Prostate gland (tissue), 2 donors: ENCODE results near the gene NFATC3. TPM values are rescaled to one million over a fixed set of nuclear protein-coding genes. Genes with fewer than 3 reads are reported as not detected.

Source experiments
- DNase-seq: peaks from one replicate; pipeline ENCODE4 v3.0.0-alpha.2; 2019; ENCODE audit warnings: low spot score
- H3K27ac ChIP-seq, 2 donors: fragments of 200-600 bp; sonication (generic); 2 replicates each; pipeline ENCODE4 v1.5.1; 2017 to 2019
- H3K27me3 ChIP-seq: fragments of 200-600 bp; sonication (generic); replicated peaks from 2 replicates; pipeline ENCODE4 v1.5.1; 2019; ENCODE audit not compliant: insufficient read depth
- H3K36me3 ChIP-seq, 2 donors: fragments of 200-600 bp; sonication (generic); 1 replicate in 1 of 2; 2 replicates in 1 of 2; pipeline versions ENCODE4 v1.5.1 to v1.8.1; 2017 to 2019
- H3K4me1 ChIP-seq: fragments of 200-600 bp; sonication (generic); replicated peaks from 2 replicates; pipeline ENCODE4 v1.5.1; 2019
- H3K4me3 ChIP-seq, 2 donors: fragments of 200-600 bp; sonication (generic); 2 replicates each; pipeline ENCODE4 v1.5.1; 2017 to 2019
- H3K9me3 ChIP-seq: fragments of 200-600 bp; sonication (generic); 2 replicates; pipeline ENCODE4 v1.5.1; 2017
- POLR2A ChIP-seq: fragments of 450-650 bp; IDR thresholded peaks from one replicate; pipeline ENCODE4 v1.6.1; 2016; ENCODE audit warnings: antibody characterized with exemption, mild to moderate bottlenecking
- POLR2AphosphoS5 ChIP-seq: sonication (generic); formaldehyde crosslinking; IDR thresholded peaks from one replicate; pipeline ENCODE4 v1.6.1; 2017; ENCODE audit warnings: antibody characterized with exemption
- WGBS: methylation state at CpG from one replicate; pipeline ENCODE4 v1.1.5; 2018; 5-methylcytosine and 5-hydroxymethylcytosine counted together
- intact Hi-C: fragments of 100-400 bp; cut with DNase I; formaldehyde crosslinking; loops from one replicate; pipeline ENCODE4 v1.14.2; 2022
- total RNA-seq, 2 donors: library from RNA; depleted of rRNA; stranded (reverse); fragments of >200 nt; gene quantifications; one replicate each; pipeline ENCODE4 v1.1.0, GENCODE V29; 2016
- TF ChIP-seq, protein P1 (sequence below), 4 experiments: fragments of 200-600 bp in 2 of 4; fragments of 450-650 bp in 2 of 4; sonication (generic) in 2 of 4; IDR thresholded peaks; 1 replicate in 3 of 4; 2 replicates in 1 of 4; pipeline ENCODE4 v1.5.1; 2016 to 2019; ENCODE audit warnings: antibody characterized with exemption in 4 of 4, mild to moderate bottlenecking in 2 of 4, moderate library complexity in 2 of 4

Gene NFATC3
- total RNA-seq, 2 donors from 2014 or later = 36.6 to 84.1 TPM

DNA sequence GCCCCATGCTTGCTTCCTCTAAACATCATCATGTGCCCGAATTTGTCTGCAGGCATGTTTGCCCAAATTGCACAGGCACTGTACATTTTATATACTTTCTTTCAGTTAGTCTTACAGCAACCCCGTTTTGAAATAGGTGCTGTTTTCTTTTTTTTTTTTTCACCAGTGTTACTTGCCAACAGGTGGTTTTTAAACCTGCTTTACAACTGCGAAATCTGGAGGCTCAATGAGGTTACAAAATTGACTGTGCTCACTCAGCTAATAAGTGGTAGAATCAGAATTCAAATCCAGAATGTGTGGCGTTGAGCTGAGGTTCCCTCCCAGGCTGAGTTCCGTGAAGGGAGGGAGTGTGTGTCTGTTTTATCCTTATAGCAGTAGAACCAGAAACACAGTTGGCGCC is 165.8 kb downstream of the NFATC3 start:
- peaks cover 3% of the 10 kb centered on the region for H3K4me1 ChIP-seq
- H3K27me3 ChIP-seq = no peaks in the 10 kb centered on the region
- intact Hi-C loops = no loop called here
- no peaks in the 10 kb centered on the region for H3K9me3 ChIP-seq
- H3K36me3 ChIP-seq = no peaks in the 10 kb centered on the region
- WGBS = 84% methylated on average over 6 of the region's 6 CpGs
- TF ChIP-seq POLR2AphosphoS5 = no peak
- TF ChIP-seq POLR2A = no peak
- TF ChIP-seq, protein P1, sequence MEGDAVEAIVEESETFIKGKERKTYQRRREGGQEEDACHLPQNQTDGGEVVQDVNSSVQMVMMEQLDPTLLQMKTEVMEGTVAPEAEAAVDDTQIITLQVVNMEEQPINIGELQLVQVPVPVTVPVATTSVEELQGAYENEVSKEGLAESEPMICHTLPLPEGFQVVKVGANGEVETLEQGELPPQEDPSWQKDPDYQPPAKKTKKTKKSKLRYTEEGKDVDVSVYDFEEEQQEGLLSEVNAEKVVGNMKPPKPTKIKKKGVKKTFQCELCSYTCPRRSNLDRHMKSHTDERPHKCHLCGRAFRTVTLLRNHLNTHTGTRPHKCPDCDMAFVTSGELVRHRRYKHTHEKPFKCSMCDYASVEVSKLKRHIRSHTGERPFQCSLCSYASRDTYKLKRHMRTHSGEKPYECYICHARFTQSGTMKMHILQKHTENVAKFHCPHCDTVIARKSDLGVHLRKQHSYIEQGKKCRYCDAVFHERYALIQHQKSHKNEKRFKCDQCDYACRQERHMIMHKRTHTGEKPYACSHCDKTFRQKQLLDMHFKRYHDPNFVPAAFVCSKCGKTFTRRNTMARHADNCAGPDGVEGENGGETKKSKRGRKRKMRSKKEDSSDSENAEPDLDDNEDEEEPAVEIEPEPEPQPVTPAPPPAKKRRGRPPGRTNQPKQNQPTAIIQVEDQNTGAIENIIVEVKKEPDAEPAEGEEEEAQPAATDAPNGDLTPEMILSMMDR (IDR thresholded peaks at IDR 0.05) = no peak
- H3K4me3 ChIP-seq = no peak overlapping the region
- no peak for DNase-seq
- H3K27ac ChIP-seq = no peak overlapping the region

- Histone ChIP-seq H3K4me1 (no peaks in the 10 kb centered on the region), H3K9me3 (no peaks in the 10 kb centered on the region), H3K4me3 (no peak overlapping the region), H3K27me3 (no peaks in the 10 kb centered on the region), H3K27ac (no peak overlapping the region), H3K36me3 (no peaks in the 10 kb centered on the region)
- 86% methylated on average over 5 of the region's 5 CpGs for WGBS
- intact Hi-C loops = no loop called here
- TF ChIP-seq, protein P1 (IDR thresholded peaks at IDR 0.05) = no peak
- TF ChIP-seq POLR2A (no peak), POLR2AphosphoS5 (no peak)
- no peak for DNase-seq
These were observed 166.7 kb downstream of the NFATC3 start for GRCh38 chr16:68251832-68252231.

DNA sequence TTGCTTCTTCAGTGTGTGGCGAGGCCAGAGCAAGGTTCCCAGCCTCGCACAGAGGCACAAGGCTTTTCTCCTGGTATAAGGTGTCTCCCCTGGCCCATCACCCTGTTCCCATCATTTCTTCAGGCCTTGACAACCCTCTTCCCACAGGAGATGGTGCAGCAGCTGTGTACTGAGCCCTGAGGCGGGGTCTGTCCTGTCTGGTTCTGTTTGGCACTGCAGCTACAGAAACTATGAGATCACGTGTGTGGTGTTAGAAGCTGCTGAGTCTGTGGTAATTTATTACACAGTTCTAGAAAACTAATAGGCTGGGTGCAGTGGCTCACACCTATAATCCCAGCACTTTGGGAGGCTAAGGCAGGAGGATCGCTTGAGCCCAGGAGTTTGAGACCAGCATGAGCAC is 167.2 kb downstream of the NFATC3 start:
- H3K4me3 ChIP-seq = no peak overlapping the region
- H3K36me3 ChIP-seq = no peaks in the 10 kb centered on the region
- no peak for TF ChIP-seq POLR2AphosphoS5
- TF ChIP-seq, protein P1 (IDR thresholded peaks at IDR 0.05) = no peak
- DNase-seq = no peak
- H3K9me3 ChIP-seq = no peaks in the 10 kb centered on the region
- WGBS = 91% methylated on average over 5 of the region's 5 CpGs
- H3K4me1 ChIP-seq = no peaks in the 10 kb centered on the region
- H3K27ac ChIP-seq = no peak overlapping the region
- no peaks in the 10 kb centered on the region for H3K27me3 ChIP-seq
- intact Hi-C loops = no loop called here

DNA sequence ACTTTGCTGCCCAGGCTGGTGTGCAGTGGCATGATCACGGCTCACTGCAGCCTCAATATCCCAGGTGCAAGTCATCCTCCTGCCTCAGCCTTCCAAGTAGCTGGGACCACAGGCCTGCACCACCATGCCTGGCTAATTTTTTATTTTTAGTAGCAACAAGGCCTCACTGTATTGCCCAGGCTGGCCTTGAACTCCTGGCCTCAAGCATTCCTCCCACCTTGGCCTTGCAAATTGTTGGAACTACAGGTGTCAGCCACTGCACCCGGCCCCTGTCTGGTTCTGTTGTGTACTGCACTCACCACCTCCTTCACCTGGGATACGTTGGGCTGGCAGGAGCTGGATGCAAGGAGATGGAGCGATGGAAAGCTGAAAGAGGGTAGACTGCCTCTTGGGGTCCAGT is 168.6 kb downstream of the NFATC3 start:
- TF ChIP-seq, protein P1 (IDR thresholded peaks at IDR 0.05) = no peak
- TF ChIP-seq POLR2AphosphoS5 (no peak), POLR2A (no peak)
- H3K4me3 ChIP-seq = no peak overlapping the region
- no peak for DNase-seq
- WGBS = 88% methylated on average over 4 of the region's 4 CpGs
- H3K4me1 ChIP-seq = no peaks in the 10 kb centered on the region
- no peaks in the 10 kb centered on the region for H3K36me3 ChIP-seq
- no peaks in the 10 kb centered on the region for H3K27me3 ChIP-seq
- intact Hi-C loops = no loop called here
- no peak overlapping the region for H3K27ac ChIP-seq
- H3K9me3 ChIP-seq = no peaks in the 10 kb centered on the region

- Histone ChIP-seq H3K27me3 (no peaks in the 10 kb centered on the region), H3K4me3 (no peak overlapping the region), H3K9me3 (no peaks in the 10 kb centered on the region), H3K36me3 (no peaks in the 10 kb centered on the region), H3K4me1 (no peaks in the 10 kb centered on the region), H3K27ac (no peak overlapping the region)
- no peak for DNase-seq
- intact Hi-C loops = no loop called here
- TF ChIP-seq POLR2A = no peak
- TF ChIP-seq, protein P1 (IDR thresholded peaks at IDR 0.05) = no peak
- TF ChIP-seq POLR2AphosphoS5 = no peak
- WGBS = 90% methylated on average over 16 of the region's 18 CpGs
These were observed 170.5 kb downstream of the NFATC3 start for GRCh38 chr16:68255712-68256111.
